Panc1 (cell line): Measurements from ENCODE around the gene PLA2G5. TPM values are rescaled to one million over a fixed set of nuclear protein-coding genes. Genes with fewer than 3 reads are reported as not detected.

Source experiments
- ATAC-seq: fragments of 200-7000 bp; cut with Tn5 transposase; 2 replicates; pipeline ENCODE4 v1.9.1; 2020; ENCODE audit warnings: mild to moderate bottlenecking, moderate library complexity
- BruUV-seq: library from RNA; stranded (reverse); fragments of 400-500 nt; replicated peaks from 2 replicates; lab custom pipeline; 2021; lab: Mats Ljungman, UMichigan
- CTCF ChIA-PET: fragments of 300-600 bp; sonication (Branson Sonifier 250); formaldehyde crosslinking; loops from one replicate; lab custom pipeline; 2022; ENCODE audit warnings: antibody characterized with exemption; lab: Charles Lee
- POLR2A ChIA-PET: fragments of 300-600 bp; sonication (Branson Sonifier 250); formaldehyde crosslinking; loops from one replicate; lab custom pipeline; 2022; ENCODE audit warnings: antibody characterized with exemption; lab: Charles Lee
- DNase-seq: peaks from one replicate; pipeline ENCODE4 v3.0.0-alpha.2; 2010; ENCODE audit warnings: low read depth, low spot score
- H3K27ac ChIP-seq: 2 replicates; pipeline ENCODE4 v1.5.1; 2011; ENCODE audit warnings: mild to moderate bottlenecking, low read length, inconsistent platforms
- H3K27me3 ChIP-seq: fragments of 200-500 bp; sonication (Bioruptor generic); 2 replicates; pipeline ENCODE4 v1.6.0; 2014; ENCODE audit warnings: low read length, inconsistent platforms; ENCODE audit not compliant: control insufficient read depth, insufficient read depth
- H3K36me3 ChIP-seq: fragments of 200-500 bp; sonication (Bioruptor generic); 2 replicates; pipeline ENCODE4 v1.5.1; 2014; ENCODE audit warnings: inconsistent platforms, mild to moderate bottlenecking, low read length, moderate library complexity; ENCODE audit not compliant: control insufficient read depth, insufficient read depth
- H3K4me1 ChIP-seq: 2 replicates; pipeline ENCODE4 v1.5.1; 2011; ENCODE audit warnings: inconsistent platforms, mild to moderate bottlenecking, low read length, moderate library complexity; ENCODE audit not compliant: control insufficient read depth, insufficient read depth
- H3K4me3 ChIP-seq, 2 experiments: 2 replicates each; pipeline ENCODE4 v1.5.1; 2011 to 2012; ENCODE audit warnings: low read depth in 2 of 2, low read length in 2 of 2, mild to moderate bottlenecking in 2 of 2, inconsistent platforms in 1 of 2, moderate library complexity in 1 of 2
- H3K9me3 ChIP-seq: fragments of 200-500 bp; sonication (Bioruptor generic); 2 replicates; pipeline ENCODE4 v1.5.1; 2014; ENCODE audit warnings: low read depth, mild to moderate bottlenecking, inconsistent platforms, low read length, moderate library complexity; ENCODE audit not compliant: control insufficient read depth, insufficient read depth
- CTCF ChIP-seq: fragments of 450-650 bp; IDR thresholded peaks from 2 replicates; pipeline ENCODE4 v1.5.1; 2017; ENCODE audit warnings: mild to moderate bottlenecking
- POLR2AphosphoS5 ChIP-seq: IDR thresholded peaks from 2 replicates; pipeline ENCODE4 v1.6.1; 2012; ENCODE audit warnings: mild to moderate bottlenecking, low read depth, low read length, moderate library complexity
- REST ChIP-seq, 2 experiments: IDR thresholded peaks; 2 replicates each; pipeline ENCODE4 v1.6.1; 2011 to 2012; ENCODE audit warnings: low read depth in 2 of 2, control low read depth in 1 of 2, low read length in 1 of 2, mild to moderate bottlenecking in 1 of 2, moderate library complexity in 1 of 2; ENCODE audit not compliant: insufficient read depth in 1 of 2
- SIN3A ChIP-seq: IDR thresholded peaks from 2 replicates; pipeline ENCODE4 v1.6.1; 2012; ENCODE audit warnings: low read depth, mild to moderate bottlenecking, low read length, moderate library complexity, borderline replicate concordance; ENCODE audit not compliant: insufficient read depth
- TCF7L2 ChIP-seq: IDR thresholded peaks from 2 replicates; pipeline ENCODE4 v1.6.1; 2011; ENCODE audit warnings: mild to moderate bottlenecking, low read depth, low read length, inconsistent platforms
- in situ Hi-C: cut with HindIII; loops from 2 replicates; pipeline ENCODE4 v1.10.0; 2016; ENCODE audit warnings: low sequenced_read_pairs, low pct_unique_long_range_greater_than_20kb
- intact Hi-C: fragments of 100-400 bp; cut with micrococcal nuclease; formaldehyde crosslinking; loops from one replicate; pipeline ENCODE4 v1.10.0; 2022; ENCODE audit not compliant: unreplicated experiment
- total RNA-seq: library from RNA; stranded (reverse); gene quantifications from one replicate; pipeline ENCODE4 v1.2.1, GENCODE V29; 2021; ENCODE audit not compliant: unreplicated experiment

The PLA2G5 gene
- total RNA-seq, 1 experiment from 2014 or later = not detected

- H3K9me3 ChIP-seq = 0 out of 2 replicates have a peak, but pooled peaks cover 5% of the 10 kb centered on the region
- no peak overlapping the region for H3K4me3 ChIP-seq
- no peak for ATAC-seq
- no peak overlapping the region for H3K27ac ChIP-seq
- no peaks in the 10 kb centered on the region for H3K36me3 ChIP-seq
- TF ChIP-seq SIN3A = no peak
- TF ChIP-seq TCF7L2 = no peak
- TF ChIP-seq POLR2AphosphoS5 = no peak
- TF ChIP-seq REST (IDR thresholded peaks at IDR 0.05; ENCODE audit: insufficient read depth in 1 of 2, low read depth in 2 of 2, low read length in 1 of 2) = no peak
- no peak for TF ChIP-seq CTCF
- in situ Hi-C loops = no loop called here
- CTCF ChIA-PET = interaction anchor here (0.6 kb wide), 1 partner anchor 241 kb away, joined by 5 read pairs; no protein-coding TSS in a partner anchor
- peaks cover 10% of the 10 kb centered on the region for H3K27me3 ChIP-seq
- POLR2A ChIA-PET = interaction anchor here (0.7 kb wide), 1 partner anchor 229 kb away, joined by 5 read pairs; no protein-coding TSS in a partner anchor
- intact Hi-C loops = no loop called here
- DNase-seq = no peak
- H3K4me1 ChIP-seq = no peaks in the 10 kb centered on the region
- no TSS peak for BruUV-seq
Observed at GRCh38 chr1:20095564-20096434, 25.8 kb downstream of the PLA2G5 start.

GRCh38 chr1:20096840-20097447, 26.9 kb downstream of the PLA2G5 start:
- Histone ChIP-seq H3K27me3 (peaks cover 2% of the 10 kb centered on the region), H3K27ac (no peak overlapping the region), H3K4me1 (no peaks in the 10 kb centered on the region), H3K4me3 (no peak overlapping the region), H3K9me3 (0 out of 2 replicates have a peak, but pooled peaks cover 5% of the 10 kb centered on the region), H3K36me3 (no peaks in the 10 kb centered on the region)
- ATAC-seq = no peak
- DNase-seq = no peak
- TF ChIP-seq CTCF = no peak
- TF ChIP-seq POLR2AphosphoS5 = no peak
- TF ChIP-seq TCF7L2 = no peak
- intact Hi-C loops = no loop called here
- no TSS peak for BruUV-seq
- CTCF ChIA-PET = interaction anchor here (0.6 kb wide), 1 partner anchor 100 kb away, joined by 3 read pairs; no protein-coding TSS in a partner anchor
- in situ Hi-C loops = no loop called here
- POLR2A ChIA-PET = interaction anchor here (0.6 kb wide), 2 partner anchors 536 to 1369 kb away, joined by 3 to 6 read pairs; no protein-coding TSS in a partner anchor
